H1 (cell line): ENCODE results near the gene ZNF429. TPM values are rescaled to one million over a fixed set of nuclear protein-coding genes. Genes with fewer than 3 reads are reported as not detected.

Experiments used
- CTCF ChIA-PET: fragments of 300-600 bp; sonication (Branson Sonifier 250); formaldehyde crosslinking; loops from one replicate; lab custom pipeline; 2021; ENCODE audit not compliant: partially characterized antibody; lab: Charles Lee
- POLR2A ChIA-PET: fragments of 300-600 bp; sonication (Branson Sonifier 250); formaldehyde crosslinking; loops from one replicate; lab custom pipeline; 2021; ENCODE audit warnings: inconsistent platforms; ENCODE audit not compliant: partially characterized antibody; lab: Charles Lee
- DNase-seq, 2 experiments: peaks; one replicate each; pipeline versions ENCODE4 v3.0.0 to v3.0.0-alpha.2; 2010 to 2022; ENCODE audit warnings: low spot score in 2 of 2, low read depth in 1 of 2, mixed read lengths in 1 of 2
- FAIRE-seq: peaks from 2 replicates; lab custom pipeline; 2011; peaks lifted over from hg19 to GRCh38; lab: Jason Lieb, UNC
- H2AFZ ChIP-seq: 2 replicates; pipeline ENCODE4 v1.8.1; 2012; ENCODE audit warnings: low read length, inconsistent platforms
- H2AK5ac ChIP-seq: 2 replicates; pipeline ENCODE4 v1.6.1; 2013; ENCODE audit warnings: low read depth, low read length
- H2BK120ac ChIP-seq: replicated peaks from 2 replicates; pipeline ENCODE3; 2013; ENCODE audit warnings: low read depth, low read length, inconsistent platforms
- H2BK12ac ChIP-seq: 2 replicates; pipeline ENCODE4 v1.6.1; 2013; ENCODE audit warnings: low read depth, low read length
- H2BK15ac ChIP-seq: 2 replicates; pipeline ENCODE4 v1.6.1; 2013; ENCODE audit warnings: low read length
- H2BK20ac ChIP-seq: 2 replicates; pipeline ENCODE4 v1.6.1; 2013; ENCODE audit warnings: low read length
- H2BK5ac ChIP-seq: 2 replicates; pipeline ENCODE4 v1.6.1; 2013; ENCODE audit warnings: low read depth, low read length
- H3K14ac ChIP-seq: 2 replicates; pipeline ENCODE4 v1.6.1; 2013; ENCODE audit warnings: inconsistent platforms; ENCODE audit not compliant: insufficient read length
- H3K18ac ChIP-seq: 2 replicates; pipeline ENCODE4 v1.6.1; 2013; ENCODE audit warnings: low read length; ENCODE audit errors: extremely low read depth
- H3K23ac ChIP-seq: 2 replicates; pipeline ENCODE4 v1.6.1; 2013; ENCODE audit warnings: inconsistent platforms; ENCODE audit not compliant: insufficient read length
- H3K23me2 ChIP-seq: 2 replicates; pipeline ENCODE4 v1.6.1; 2013; ENCODE audit warnings: low read depth, low read length
- H3K27ac ChIP-seq: 2 replicates; pipeline ENCODE4 v1.6.1; 2011; ENCODE audit warnings: low read depth, low read length, inconsistent platforms
- H3K27me3 ChIP-seq, 4 experiments: replicated peaks in 1 of 4; 1 replicate in 1 of 4; 2 replicates in 3 of 4; pipeline versions ENCODE4 v1.6.1 to v1.8.1; 2011 to 2013; ENCODE audit warnings: low read length in 3 of 4, mild to moderate bottlenecking in 3 of 4, inconsistent platforms in 2 of 4, mixed read lengths in 2 of 4, moderate library complexity in 1 of 4; ENCODE audit not compliant: control insufficient read depth in 3 of 4, insufficient read depth in 3 of 4; ENCODE audit errors: extremely low read depth in 1 of 4
- H3K36me3 ChIP-seq, 4 experiments: 2 replicates each; pipeline versions ENCODE4 v1.6.1 to v1.8.1; 2011 to 2013; ENCODE audit warnings: mild to moderate bottlenecking in 4 of 4, low read length in 3 of 4, moderate library complexity in 2 of 4, control low read depth in 1 of 4, inconsistent platforms in 1 of 4; ENCODE audit not compliant: insufficient read depth in 4 of 4, control insufficient read depth in 2 of 4
- H3K4ac ChIP-seq: replicated peaks from 2 replicates; pipeline ENCODE3; 2013; ENCODE audit warnings: low read length, low read depth, mixed read lengths, inconsistent platforms; ENCODE audit not compliant: insufficient read length
- H3K4me1 ChIP-seq, 4 experiments: replicated peaks in 1 of 4; 1 replicate in 1 of 4; 2 replicates in 3 of 4; pipeline versions ENCODE4 v1.6.1 to v1.8.1; 2011 to 2013; ENCODE audit warnings: low read length in 3 of 4, inconsistent platforms in 2 of 4, mixed read lengths in 1 of 4; ENCODE audit not compliant: insufficient read depth in 4 of 4, control insufficient read depth in 3 of 4
- H3K4me2 ChIP-seq, 2 experiments: 2 replicates each; pipeline versions ENCODE4 v1.6.1 to v1.8.1; 2011 to 2013; ENCODE audit warnings: low read depth in 2 of 2, low read length in 2 of 2, control low read depth in 1 of 2, inconsistent platforms in 1 of 2, mild to moderate bottlenecking in 1 of 2; ENCODE audit not compliant: insufficient read depth in 1 of 2
- H3K4me3 ChIP-seq, 4 experiments: fragments of 200-600, 300-600 bp in 1 of 4; sonication (generic), shearing (Covaris generic), sonication (Bioruptor Twin) in 1 of 4; 2 replicates each; pipeline versions ENCODE4 v1.5.1 to v1.8.1; 2011 to 2016; ENCODE audit warnings: low read length in 4 of 4, low read depth in 3 of 4, control low read depth in 2 of 4, inconsistent platforms in 2 of 4, mild to moderate bottlenecking in 2 of 4, mixed read lengths in 1 of 4, moderate library complexity in 1 of 4; ENCODE audit not compliant: insufficient read depth in 2 of 4; ENCODE audit errors: extremely low read depth in 1 of 4
- H3K56ac ChIP-seq: replicated peaks from 2 replicates; pipeline ENCODE3; 2013; ENCODE audit warnings: low read depth, mild to moderate bottlenecking, mixed read lengths, low read length, inconsistent platforms; ENCODE audit not compliant: insufficient read length
- H3K79me1 ChIP-seq: 2 replicates; pipeline ENCODE4 v1.6.1; 2013; ENCODE audit warnings: low read depth, low read length, control low read depth
- H3K79me2 ChIP-seq, 2 experiments: 2 replicates each; pipeline versions ENCODE4 v1.6.1 to v1.8.1; 2012 to 2013; ENCODE audit warnings: low read length in 2 of 2, mild to moderate bottlenecking in 2 of 2, inconsistent platforms in 1 of 2; ENCODE audit not compliant: insufficient read depth in 2 of 2, control insufficient read depth in 1 of 2
- H3K9ac ChIP-seq, 4 experiments: replicated peaks in 1 of 4; 1 replicate in 1 of 4; 2 replicates in 3 of 4; pipeline versions ENCODE4 v1.6.1 to v1.8.1; 2011 to 2013; ENCODE audit warnings: low read depth in 3 of 4, low read length in 3 of 4, control low read depth in 2 of 4, mild to moderate bottlenecking in 2 of 4, moderate library complexity in 2 of 4, inconsistent platforms in 1 of 4; ENCODE audit errors: extremely low read depth in 1 of 4
- H3K9me3 ChIP-seq, 2 experiments: 2 replicates each; pipeline versions ENCODE4 v1.6.1 to v1.8.1; 2012 to 2013; ENCODE audit warnings: mild to moderate bottlenecking in 2 of 2, moderate library complexity in 2 of 2, control low read depth in 1 of 2, inconsistent platforms in 1 of 2, low read depth in 1 of 2, low read length in 1 of 2, mixed read lengths in 1 of 2; ENCODE audit not compliant: insufficient read depth in 2 of 2
- H4K20me1 ChIP-seq, 2 experiments: replicated peaks in 1 of 2; 2 replicates each; pipeline versions ENCODE3 to v1.8.1; 2011 to 2013; ENCODE audit warnings: inconsistent platforms in 2 of 2, low read length in 2 of 2, mild to moderate bottlenecking in 1 of 2; ENCODE audit not compliant: insufficient read depth in 2 of 2, control insufficient read depth in 1 of 2
- H4K5ac ChIP-seq: 2 replicates; pipeline ENCODE4 v1.6.1; 2013; ENCODE audit warnings: low read length, low read depth, mixed read lengths, inconsistent platforms; ENCODE audit not compliant: insufficient read length
- H4K8ac ChIP-seq: 2 replicates; pipeline ENCODE4 v1.8.0; 2013; ENCODE audit warnings: mild to moderate bottlenecking, moderate library complexity, low read length, inconsistent platforms; ENCODE audit not compliant: insufficient read depth; ENCODE audit errors: extremely low read depth
- H4K91ac ChIP-seq: replicated peaks from 2 replicates; pipeline ENCODE3; 2013; ENCODE audit warnings: low read length, mixed read lengths, inconsistent platforms; ENCODE audit not compliant: insufficient read length
- CREB1 ChIP-seq: IDR thresholded peaks from 2 replicates; pipeline ENCODE4 v1.6.1; 2012; ENCODE audit warnings: inconsistent platforms
- SIN3A ChIP-seq, 2 experiments: IDR thresholded peaks in 1 of 2; conservative IDR thresholded peaks in 1 of 2; 2 replicates each; pipeline ENCODE4 v1.6.1; 2011 to 2012; ENCODE audit warnings: low read length in 2 of 2, improper control_type of control experiment in 1 of 2, low read depth in 1 of 2, mild to moderate bottlenecking in 1 of 2
- WGBS, 2 experiments: shearing (Covaris generic) in 1 of 2; methylation state at CpG; one replicate each; pipeline versions ENCODE4 v1.1.6 to v1.1.7; 2013 to 2015; ENCODE audit warnings: low lambda C conversion rate in 2 of 2, mixed read lengths in 2 of 2, inconsistent platforms in 1 of 2, low coverage in 1 of 2, missing lambda C conversion rate in 1 of 2; ENCODE audit not compliant: insufficient replicate concordance in 2 of 2, insufficient coverage in 1 of 2, insufficient read length in 1 of 2; ENCODE audit errors: extremely low coverage in 1 of 2, missing lambda C conversion rate in 1 of 2; 5-methylcytosine and 5-hydroxymethylcytosine counted together
- polyA plus RNA-seq, 7 experiments: library from polyadenylated mRNA; depleted of rRNA in 3 of 7; stranded (reverse) in 5 of 7; unstranded in 2 of 7; fragments of >200 nt in 5 of 7; fragments of 200-250 nt in 2 of 7; gene quantifications; 1 replicate in 5 of 7; 2 replicates in 1 of 7; 4 replicates in 1 of 7; pipeline versions ENCODE4 v1.2.1 to v1.2.3, GENCODE V29; 2011 to 2013; ENCODE audit warnings: missing spikeins in 2 of 7, mixed read lengths in 2 of 7
- total RNA-seq: library from RNA; stranded (reverse); fragmentation: NEBNext Ultra II Directional; extraction: Animal tissue kit (Norgen Biotek cat#: 25700); gene quantifications from 2 replicates; pipeline ENCODE4 v1.2.1, GENCODE V29; 2021

Gene ZNF429
- total and polyA plus RNA-seq, 2 of the 8 experiments (the other 6 are each of a cell fraction or from before 2014, with no cell fraction given): 10.9 to 15.0 TPM

- H3K14ac ChIP-seq: no peak overlapping the region
- H4K5ac ChIP-seq: no peak overlapping the region
- no peak overlapping the region for H2BK5ac ChIP-seq
- no peak overlapping the region for H3K4me3 ChIP-seq
- no peak overlapping the region for H2BK12ac ChIP-seq
- no peak overlapping the region for H3K9ac ChIP-seq
- peaks cover 0 to 4% (median 0%) of the 10 kb centered on the region in 4 experiments; a peak in 2 of 7 replicates for H3K4me1 ChIP-seq
- H3K9me3 ChIP-seq: no peaks in the 10 kb centered on the region
- no peak overlapping the region for H3K4ac ChIP-seq
- no peaks in the 10 kb centered on the region for H4K20me1 ChIP-seq
- H3K27ac ChIP-seq: no peak overlapping the region
- H2BK120ac ChIP-seq: no peak overlapping the region
- no peak overlapping the region for H3K56ac ChIP-seq
- ChIA-PET POLR2A (interaction anchor here (0.8 to 1.0 kb wide), 2 partner anchors 11 to 259 kb away, joined by 3 read pairs; no protein-coding TSS in a partner anchor), CTCF (no interaction called here)
- H3K18ac ChIP-seq: no peak overlapping the region
- TF ChIP-seq SIN3A (conservative IDR thresholded peaks at IDR 0.05 in 1 of 2, IDR thresholded peaks at IDR 0.05 in 1 of 2; ENCODE audit: low read depth in 1 of 2, low read length in 2 of 2) (no peak), CREB1 (no peak)
- FAIRE-seq: no peak
- H3K79me2 ChIP-seq: no peaks in the 10 kb centered on the region
- no peak overlapping the region for H3K23ac ChIP-seq
- no peak for DNase-seq
- H3K4me2 ChIP-seq: no peak overlapping the region
- no peaks in the 10 kb centered on the region for H3K36me3 ChIP-seq
- H2AFZ ChIP-seq: no peak overlapping the region
- no peak overlapping the region for H2AK5ac ChIP-seq
- no peaks in the 10 kb centered on the region for H3K23me2 ChIP-seq
- H2BK20ac ChIP-seq: no peak overlapping the region
- H3K79me1 ChIP-seq: no peaks in the 10 kb centered on the region
- 88% methylated on average over 2 of the region's 2 CpGs; no CpG with 5 or more reads in 1 of the 2 experiments for WGBS, 2 experiments
- H4K8ac ChIP-seq: peak overlapping the region; percentile 10; the same call in 1 of the 2 replicates
- no peak overlapping the region for H4K91ac ChIP-seq
- H3K27me3 ChIP-seq: no peaks in the 10 kb centered on the region
- H2BK15ac ChIP-seq: no peak overlapping the region
Observed at GRCh38 chr19:21593008-21593481, 87.6 kb downstream of the ZNF429 start.
